ENCODE data around the gene ANKFY1. TPM values are rescaled to one million over a fixed set of nuclear protein-coding genes. Genes with fewer than 3 reads are reported as not detected.

Gene ANKFY1
- total and polyA plus RNA-seq, 9 of the 15 experiments (the other 6 are each of a cell fraction or from before 2014, with no cell fraction given) = 4.3 to 25.6 (median 12.2) TPM

DNA sequence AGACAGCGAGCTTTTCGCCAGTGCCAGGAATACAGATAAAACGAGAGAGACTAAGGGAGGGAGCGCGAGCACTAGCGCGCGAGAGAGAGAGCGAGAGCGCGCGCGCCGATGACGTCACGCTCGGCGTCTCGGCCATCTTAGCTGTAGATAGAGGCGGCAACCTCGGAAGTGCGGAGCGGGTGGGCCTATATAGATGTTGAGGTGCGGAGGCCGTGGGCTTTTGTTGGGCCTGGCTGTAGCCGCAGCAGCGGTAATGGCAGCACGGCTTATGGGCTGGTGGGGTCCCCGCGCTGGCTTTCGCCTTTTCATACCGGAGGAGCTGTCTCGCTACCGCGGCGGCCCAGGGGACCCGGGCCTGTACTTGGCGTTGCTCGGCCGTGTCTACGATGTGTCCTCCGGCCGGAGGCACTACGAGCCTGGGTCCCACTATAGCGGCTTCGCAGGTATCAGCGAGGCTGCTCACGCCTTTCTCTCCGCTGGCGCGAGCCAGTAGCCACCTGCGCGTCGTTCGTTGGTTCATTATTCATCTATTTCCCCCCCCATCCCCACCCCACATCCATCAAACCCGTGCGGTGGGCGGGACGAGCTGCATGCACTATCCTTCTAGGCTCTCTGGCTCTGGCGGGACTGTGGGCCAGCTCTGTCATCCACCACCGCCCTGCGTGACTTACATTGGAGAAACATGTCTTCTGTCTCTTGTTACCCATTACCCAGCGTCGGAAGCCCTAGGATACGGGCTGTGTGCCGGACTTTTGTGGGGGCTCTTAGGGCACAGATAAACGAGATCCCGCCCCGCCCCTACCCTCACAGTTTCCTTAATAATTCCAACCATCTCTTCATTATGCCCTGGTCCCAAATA, 120.0 kb downstream of the ANKFY1 start (continued):
- no peak for TF ChIP-seq TRIM25 (IDR thresholded peaks at IDR 0.05; ENCODE audit: borderline replicate concordance)
- no peak for TF ChIP-seq GTF2A2 (tag; IDR thresholded peaks at IDR 0.05)
- no peak for TF ChIP-seq RBM15 (IDR thresholded peaks at IDR 0.05; ENCODE audit: insufficient read depth, low read length)
- no peak; the same call in 1 of the 2 replicates for TF ChIP-seq RUNX1 (IDR thresholded peaks at IDR 0.05; ENCODE audit: low read depth)
- TF ChIP-seq CXXC5 (CRISPR knock-in tag; IDR thresholded peaks at IDR 0.05) = peak; percentile 76
- no peak for TF ChIP-seq STAT5A (IDR thresholded peaks at IDR 0.05; ENCODE audit: borderline replicate concordance, low read length)
- peak; percentile 31; the same call in 1 of the 2 replicates for TF ChIP-seq BHLHE40 (IDR thresholded peaks at IDR 0.05; ENCODE audit: low read length)
- no peak for TF ChIP-seq SRSF1 (IDR thresholded peaks at IDR 0.05; ENCODE audit: low read depth, low read length)
- TF ChIP-seq HDGF (IDR thresholded peaks at IDR 0.05) = no peak
- TF ChIP-seq ETV6 (IDR thresholded peaks at IDR 0.05; ENCODE audit: borderline replicate concordance in 1 of 2, low read depth in 2 of 2, low read length in 1 of 2) = no peak
- no peak for TF ChIP-seq ETV6 (CRISPR knock-in tag; IDR thresholded peaks at IDR 0.05; ENCODE audit: borderline replicate concordance)
- 0 out of 4 replicates have a peak, but pooled peaks of 1 of the 2 experiments have one; percentile 14 for TF ChIP-seq UBTF (IDR thresholded peaks at IDR 0.05; ENCODE audit: borderline replicate concordance in 1 of 2, low read depth in 2 of 2, low read length in 2 of 2)
- TF ChIP-seq PTTG1 (tag; IDR thresholded peaks at IDR 0.05; ENCODE audit: low read depth) = no peak
- TF ChIP-seq CCAR2 (IDR thresholded peaks at IDR 0.05; ENCODE audit: low read depth, low read length) = no peak
- TF ChIP-seq ZNF354B (CRISPR knock-in tag; IDR thresholded peaks at IDR 0.05) = no peak
- TF ChIP-seq ZEB2 (IDR thresholded peaks at IDR 0.05) = no peak
- TF ChIP-seq, protein P1, sequence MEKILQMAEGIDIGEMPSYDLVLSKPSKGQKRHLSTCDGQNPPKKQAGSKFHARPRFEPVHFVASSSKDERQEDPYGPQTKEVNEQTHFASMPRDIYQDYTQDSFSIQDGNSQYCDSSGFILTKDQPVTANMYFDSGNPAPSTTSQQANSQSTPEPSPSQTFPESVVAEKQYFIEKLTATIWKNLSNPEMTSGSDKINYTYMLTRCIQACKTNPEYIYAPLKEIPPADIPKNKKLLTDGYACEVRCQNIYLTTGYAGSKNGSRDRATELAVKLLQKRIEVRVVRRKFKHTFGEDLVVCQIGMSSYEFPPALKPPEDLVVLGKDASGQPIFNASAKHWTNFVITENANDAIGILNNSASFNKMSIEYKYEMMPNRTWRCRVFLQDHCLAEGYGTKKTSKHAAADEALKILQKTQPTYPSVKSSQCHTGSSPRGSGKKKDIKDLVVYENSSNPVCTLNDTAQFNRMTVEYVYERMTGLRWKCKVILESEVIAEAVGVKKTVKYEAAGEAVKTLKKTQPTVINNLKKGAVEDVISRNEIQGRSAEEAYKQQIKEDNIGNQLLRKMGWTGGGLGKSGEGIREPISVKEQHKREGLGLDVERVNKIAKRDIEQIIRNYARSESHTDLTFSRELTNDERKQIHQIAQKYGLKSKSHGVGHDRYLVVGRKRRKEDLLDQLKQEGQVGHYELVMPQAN (IDR thresholded peaks at IDR 0.05; ENCODE audit: borderline replicate concordance) = no peak
- no peak for TF ChIP-seq NCOA1 (IDR thresholded peaks at IDR 0.05; ENCODE audit: low read depth)
- TF ChIP-seq FOXJ3 (CRISPR knock-in tag; IDR thresholded peaks at IDR 0.05) = no peak

All from K562 (cell line).